Measurements from ENCODE around the gene NFX1. TPM values are rescaled to one million over a fixed set of nuclear protein-coding genes. Genes with fewer than 3 reads are reported as not detected.

Gene NFX1
- polyA plus RNA-seq, 3 donors: 4.3 to 26.3 (median 8.1) TPM

GRCh38 chr9:33377089-33377715 is 86.9 kb downstream of the NFX1 start:
- Mint-ChIP-seq H3K4me3 (no peak overlapping the region), H3K27ac (peak overlapping the region in 1 of 7 donors; percentile 20), H3K36me3 (peaks cover 3 to 5% of the 10 kb centered on the region in 2 donors)

GRCh38 chr9:33378121-33378795 is 87.9 kb downstream of the NFX1 start:
- intact Hi-C loops (cut with micrococcal nuclease): no loop called here
- Histone ChIP-seq H3K79me2 (ENCODE audit: insufficient read depth, low read length) (no peaks in the 10 kb centered on the region), H3K4me1 (ENCODE audit: control insufficient read depth in 1 of 2, insufficient read depth in 2 of 2, low read length in 2 of 2) (peaks cover 5 to 8% of the 10 kb centered on the region in 2 donors), H3K27me3 (ENCODE audit: control insufficient read depth in 2 of 2, insufficient read depth in 2 of 2, low read length in 2 of 2) (no peaks in the 10 kb centered on the region), H3K4me2 (replicated peaks; ENCODE audit: extremely low read depth, low read length, poor library complexity, severe bottlenecking) (no peak overlapping the region), H3K9me3 (replicated peaks in 1 of 2; ENCODE audit: control insufficient read depth in 1 of 2, insufficient read depth in 1 of 2, low read length in 2 of 2) (no peaks in the 10 kb centered on the region), H2AFZ (ENCODE audit: insufficient read depth, low read depth, low read length, poor library complexity, severe bottlenecking) (no peak overlapping the region), H4K20me1 (ENCODE audit: insufficient read depth, low read length) (no peaks in the 10 kb centered on the region), H3K27ac (ENCODE audit: low read depth in 1 of 2, low read length in 2 of 2) (no peak overlapping the region), H3K9ac (ENCODE audit: insufficient read depth, low read length, poor library complexity, severe bottlenecking) (no peak overlapping the region), H3K4me3 (replicated peaks in 1 of 3; ENCODE audit: low read depth in 2 of 3, low read length in 3 of 3) (no peak overlapping the region), H3K36me3 (replicated peaks in 1 of 2; ENCODE audit: control insufficient read depth in 1 of 2, insufficient read depth in 2 of 2, low read length in 2 of 2) (peaks cover 0 to under 1% of the 10 kb centered on the region in 2 donors)
- no peaks in the 10 kb centered on the region for H3K36me3 Mint-ChIP-seq
- H3K27me3 Mint-ChIP-seq (ENCODE audit: low read depth in 3 of 3): peaks cover 0 to 3% (median 0%) of the 10 kb centered on the region in 3 donors
- peaks cover 0 to 2% (median 0%) of the 10 kb centered on the region in 7 donors for H3K9me3 Mint-ChIP-seq
- no peak overlapping the region for H3K4me3 Mint-ChIP-seq
- TF ChIP-seq, protein P1, sequence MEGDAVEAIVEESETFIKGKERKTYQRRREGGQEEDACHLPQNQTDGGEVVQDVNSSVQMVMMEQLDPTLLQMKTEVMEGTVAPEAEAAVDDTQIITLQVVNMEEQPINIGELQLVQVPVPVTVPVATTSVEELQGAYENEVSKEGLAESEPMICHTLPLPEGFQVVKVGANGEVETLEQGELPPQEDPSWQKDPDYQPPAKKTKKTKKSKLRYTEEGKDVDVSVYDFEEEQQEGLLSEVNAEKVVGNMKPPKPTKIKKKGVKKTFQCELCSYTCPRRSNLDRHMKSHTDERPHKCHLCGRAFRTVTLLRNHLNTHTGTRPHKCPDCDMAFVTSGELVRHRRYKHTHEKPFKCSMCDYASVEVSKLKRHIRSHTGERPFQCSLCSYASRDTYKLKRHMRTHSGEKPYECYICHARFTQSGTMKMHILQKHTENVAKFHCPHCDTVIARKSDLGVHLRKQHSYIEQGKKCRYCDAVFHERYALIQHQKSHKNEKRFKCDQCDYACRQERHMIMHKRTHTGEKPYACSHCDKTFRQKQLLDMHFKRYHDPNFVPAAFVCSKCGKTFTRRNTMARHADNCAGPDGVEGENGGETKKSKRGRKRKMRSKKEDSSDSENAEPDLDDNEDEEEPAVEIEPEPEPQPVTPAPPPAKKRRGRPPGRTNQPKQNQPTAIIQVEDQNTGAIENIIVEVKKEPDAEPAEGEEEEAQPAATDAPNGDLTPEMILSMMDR (IDR thresholded peaks at IDR 0.05): no peak
- H3K4me1 Mint-ChIP-seq: peaks cover 20% of the 10 kb centered on the region
- peak overlapping the region in 1 of 7 donors; percentile 21 for H3K27ac Mint-ChIP-seq
- WGBS (ENCODE audit: insufficient coverage): 88% methylated on average over 2 of the region's 9 CpGs
- no peak for DNase-seq

More at GRCh38 chr9:33377089-33377715, 86.9 kb downstream of the NFX1 start:
- Histone ChIP-seq H2AFZ (ENCODE audit: insufficient read depth, low read depth, low read length, poor library complexity, severe bottlenecking) (no peak overlapping the region), H3K9ac (ENCODE audit: insufficient read depth, low read length, poor library complexity, severe bottlenecking) (no peak overlapping the region), H3K4me3 (replicated peaks in 1 of 3; ENCODE audit: low read depth in 2 of 3, low read length in 3 of 3) (no peak overlapping the region), H3K36me3 (replicated peaks in 1 of 2; ENCODE audit: control insufficient read depth in 1 of 2, insufficient read depth in 2 of 2, low read length in 2 of 2) (peaks cover 5 to 10% of the 10 kb centered on the region in 2 donors), H4K20me1 (ENCODE audit: insufficient read depth, low read length) (no peaks in the 10 kb centered on the region), H3K27me3 (ENCODE audit: control insufficient read depth in 2 of 2, insufficient read depth in 2 of 2, low read length in 2 of 2) (no peaks in the 10 kb centered on the region), H3K27ac (ENCODE audit: low read depth in 1 of 2, low read length in 2 of 2) (no peak overlapping the region), H3K4me1 (ENCODE audit: control insufficient read depth in 1 of 2, insufficient read depth in 2 of 2, low read length in 2 of 2) (peaks cover 5 to 8% of the 10 kb centered on the region in 2 donors), H3K4me2 (replicated peaks; ENCODE audit: extremely low read depth, low read length, poor library complexity, severe bottlenecking) (no peak overlapping the region), H3K9me3 (replicated peaks in 1 of 2; ENCODE audit: control insufficient read depth in 1 of 2, insufficient read depth in 1 of 2, low read length in 2 of 2) (no peaks in the 10 kb centered on the region), H3K79me2 (ENCODE audit: insufficient read depth, low read length) (no peaks in the 10 kb centered on the region)
- WGBS (ENCODE audit: insufficient coverage): 100% methylated on average over 5 of the region's 12 CpGs
- intact Hi-C loops (cut with micrococcal nuclease): no loop called here
- Mint-ChIP-seq H3K9me3 (peaks cover 0 to 2% (median 0%) of the 10 kb centered on the region in 7 donors), H3K4me1 (peaks cover 20% of the 10 kb centered on the region), H3K27me3 (ENCODE audit: low read depth in 3 of 3) (peaks cover 0 to 3% (median 0%) of the 10 kb centered on the region in 3 donors)
- TF ChIP-seq, protein P1 (IDR thresholded peaks at IDR 0.05): no peak
- no peak for DNase-seq

Measured in CD14-positive monocyte (primary cell).